K562 (cell line): ENCODE results near the gene CLASP1. TPM values are rescaled to one million over a fixed set of nuclear protein-coding genes. Genes with fewer than 3 reads are reported as not detected.

Experiments
- CHCHD3 ChIP-seq: fragments of 250-450 bp; sonication (Bioruptor Pico); IDR thresholded peaks from 2 replicates; pipeline ENCODE4 v2.1.2; 2022; ENCODE audit warnings: mild to moderate bottlenecking
- FOXM1 ChIP-seq, 2 experiments: fragments of 450-650 bp in 1 of 2; sonication (generic) in 1 of 2; formaldehyde crosslinking in 1 of 2; IDR thresholded peaks; 2 replicates each; pipeline versions ENCODE4 v1.6.1 to v1.9.0; 2017 to 2022; ENCODE audit warnings: low read depth in 2 of 2, mild to moderate bottlenecking in 2 of 2, missing genetic modification reagents in 1 of 2, moderate library complexity in 1 of 2
- HSF4 ChIP-seq: fragments of 250-450 bp; sonication (Bioruptor Pico); IDR thresholded peaks from 2 replicates; pipeline ENCODE4 v2.1.2; 2022; ENCODE audit warnings: mild to moderate bottlenecking, moderate library complexity, borderline replicate concordance
- POLR2G ChIP-seq: fragments of 200-400 bp; formaldehyde crosslinking; IDR thresholded peaks from 2 replicates; pipeline ENCODE4 v1.6.1; 2017; ENCODE audit warnings: low read depth, mild to moderate bottlenecking, antibody characterized with exemption, low read length, moderate library complexity
- PTBP1 ChIP-seq: fragments of 200-400 bp; formaldehyde crosslinking; IDR thresholded peaks from 2 replicates; pipeline ENCODE4 v1.6.1; 2017; ENCODE audit warnings: low read depth, low read length
- PTTG1 ChIP-seq: fragments of 450-650 bp; IDR thresholded peaks from 2 replicates; pipeline ENCODE4 v1.6.1; 2016; ENCODE audit warnings: low read depth, mild to moderate bottlenecking, missing genetic modification characterization, missing compliant biosample characterization
- RFX7 ChIP-seq: fragments of 250-450 bp; sonication (Bioruptor Pico); IDR thresholded peaks from 2 replicates; pipeline ENCODE4 v1.5.1; 2021; ENCODE audit warnings: mild to moderate bottlenecking
- ZBED1 ChIP-seq: IDR thresholded peaks from 2 replicates; pipeline ENCODE4 v1.6.1; 2014
- polyA plus RNA-seq, 8 experiments: library from polyadenylated mRNA; depleted of rRNA in 4 of 8; stranded (reverse) in 5 of 8; unstranded in 3 of 8; fragments of >200 nt; fragmentation: Nextera tagmentation in 2 of 8; fragmentation: Illumina TruSeq in 1 of 8; extraction: Ambion mirVana in 2 of 8; extraction: Trizol in 1 of 8; gene quantifications; 2 replicates each; pipeline versions ENCODE4 v1.2.1 to v1.2.3, GENCODE V29; 2011 to 2014; ENCODE audit warnings: inconsistent platforms in 1 of 8, missing spikeins in 1 of 8
- total RNA-seq, 7 experiments: library from RNA; depleted of rRNA in 6 of 7; stranded (reverse); fragments of >200 nt in 6 of 7; fragmentation: Illumina TruSeq in 2 of 7; extraction: Trizol in 2 of 7; gene quantifications; 2 replicates each; pipeline versions ENCODE4 v1.2.1 to v1.2.3, GENCODE V29; 2011 to 2021; ENCODE audit warnings: low replicate concordance in 1 of 7
- TF ChIP-seq, protein P1 (sequence below): fragments of 450-650 bp; IDR thresholded peaks from 2 replicates; pipeline ENCODE4 v1.6.1; 2017; ENCODE audit warnings: antibody characterized with exemption
- TF ChIP-seq, protein P2 (sequence below): sonication (generic); formaldehyde crosslinking; IDR thresholded peaks from 2 replicates; pipeline ENCODE4 v1.8.1; 2023; ENCODE audit warnings: mild to moderate bottlenecking, missing genetic modification reagents

CLASP1 gene
- total and polyA plus RNA-seq, 9 of the 15 experiments (the other 6 are each of a cell fraction or from before 2014, with no cell fraction given): 1.7 to 40.3 (median 20.7) TPM

DNA sequence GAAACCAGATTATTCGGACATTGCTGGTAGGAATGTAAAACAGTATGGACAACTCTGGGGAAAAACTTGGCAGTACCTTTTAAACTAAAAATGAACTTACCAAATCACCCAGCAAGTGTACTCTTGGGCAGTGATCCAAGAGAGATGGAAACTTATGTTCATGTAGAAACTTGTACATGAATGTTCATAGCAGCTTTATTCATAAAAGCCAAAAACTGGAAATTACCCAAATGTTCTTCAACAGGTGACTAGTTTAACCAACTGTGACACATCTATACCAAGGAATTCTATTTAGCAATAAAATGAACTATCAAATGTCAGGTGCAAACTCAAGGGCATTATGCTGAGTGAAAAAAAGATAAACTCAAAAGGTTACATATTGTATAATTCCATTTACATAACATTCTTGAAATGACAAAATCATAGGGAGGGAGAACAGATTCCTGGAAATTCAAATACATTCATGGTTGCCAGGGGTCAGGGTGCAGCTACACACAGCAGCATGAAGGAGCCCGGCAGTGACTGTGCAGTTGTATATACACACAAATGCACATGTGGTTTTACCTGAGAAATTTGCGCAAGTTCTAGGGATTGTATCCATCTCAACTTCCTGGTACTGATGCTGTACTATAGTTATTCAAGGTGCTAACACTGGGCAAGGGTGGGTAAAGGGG, 122.1 kb downstream of the CLASP1 start (continued):
- TF ChIP-seq PTTG1 (tag) (no peak), PTBP1 (no peak), CHCHD3 (no peak), HSF4 (CRISPR knock-in tag) (no peak), FOXM1 (IDR thresholded peaks at IDR 0.05; ENCODE audit: low read depth) (no peak), FOXM1 (CRISPR knock-in tag; IDR thresholded peaks at IDR 0.05; ENCODE audit: low read depth) (no peak), RFX7 (CRISPR knock-in tag) (no peak), ZBED1 (no peak), POLR2G (no peak)
- TF ChIP-seq, protein P1, sequence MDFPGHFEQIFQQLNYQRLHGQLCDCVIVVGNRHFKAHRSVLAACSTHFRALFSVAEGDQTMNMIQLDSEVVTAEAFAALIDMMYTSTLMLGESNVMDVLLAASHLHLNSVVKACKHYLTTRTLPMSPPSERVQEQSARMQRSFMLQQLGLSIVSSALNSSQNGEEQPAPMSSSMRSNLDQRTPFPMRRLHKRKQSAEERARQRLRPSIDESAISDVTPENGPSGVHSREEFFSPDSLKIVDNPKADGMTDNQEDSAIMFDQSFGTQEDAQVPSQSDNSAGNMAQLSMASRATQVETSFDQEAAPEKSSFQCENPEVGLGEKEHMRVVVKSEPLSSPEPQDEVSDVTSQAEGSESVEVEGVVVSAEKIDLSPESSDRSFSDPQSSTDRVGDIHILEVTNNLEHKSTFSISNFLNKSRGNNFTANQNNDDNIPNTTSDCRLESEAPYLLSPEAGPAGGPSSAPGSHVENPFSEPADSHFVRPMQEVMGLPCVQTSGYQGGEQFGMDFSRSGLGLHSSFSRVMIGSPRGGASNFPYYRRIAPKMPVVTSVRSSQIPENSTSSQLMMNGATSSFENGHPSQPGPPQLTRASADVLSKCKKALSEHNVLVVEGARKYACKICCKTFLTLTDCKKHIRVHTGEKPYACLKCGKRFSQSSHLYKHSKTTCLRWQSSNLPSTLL: no peak
- TF ChIP-seq, protein P2, sequence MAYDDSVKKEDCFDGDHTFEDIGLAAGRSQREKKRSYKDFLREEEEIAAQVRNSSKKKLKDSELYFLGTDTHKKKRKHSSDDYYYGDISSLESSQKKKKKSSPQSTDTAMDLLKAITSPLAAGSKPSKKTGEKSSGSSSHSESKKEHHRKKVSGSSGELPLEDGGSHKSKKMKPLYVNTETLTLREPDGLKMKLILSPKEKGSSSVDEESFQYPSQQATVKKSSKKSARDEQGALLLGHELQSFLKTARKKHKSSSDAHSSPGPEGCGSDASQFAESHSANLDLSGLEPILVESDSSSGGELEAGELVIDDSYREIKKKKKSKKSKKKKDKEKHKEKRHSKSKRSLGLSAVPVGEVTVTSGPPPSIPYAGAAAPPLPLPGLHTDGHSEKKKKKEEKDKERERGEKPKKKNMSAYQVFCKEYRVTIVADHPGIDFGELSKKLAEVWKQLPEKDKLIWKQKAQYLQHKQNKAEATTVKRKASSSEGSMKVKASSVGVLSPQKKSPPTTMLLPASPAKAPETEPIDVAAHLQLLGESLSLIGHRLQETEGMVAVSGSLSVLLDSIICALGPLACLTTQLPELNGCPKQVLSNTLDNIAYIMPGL: no peak
- TF ChIP-seq, all 486 proteins: peak for 0
